ENCODE results near the gene UBASH3B. TPM values are rescaled to one million over a fixed set of nuclear protein-coding genes. Genes with fewer than 3 reads are reported as not detected.

The UBASH3B gene
- total and polyA plus RNA-seq, 2 donors (not counting 1 experiment from before 2014, with no cell fraction given) = 13.1 to 44.4 TPM

DNA sequence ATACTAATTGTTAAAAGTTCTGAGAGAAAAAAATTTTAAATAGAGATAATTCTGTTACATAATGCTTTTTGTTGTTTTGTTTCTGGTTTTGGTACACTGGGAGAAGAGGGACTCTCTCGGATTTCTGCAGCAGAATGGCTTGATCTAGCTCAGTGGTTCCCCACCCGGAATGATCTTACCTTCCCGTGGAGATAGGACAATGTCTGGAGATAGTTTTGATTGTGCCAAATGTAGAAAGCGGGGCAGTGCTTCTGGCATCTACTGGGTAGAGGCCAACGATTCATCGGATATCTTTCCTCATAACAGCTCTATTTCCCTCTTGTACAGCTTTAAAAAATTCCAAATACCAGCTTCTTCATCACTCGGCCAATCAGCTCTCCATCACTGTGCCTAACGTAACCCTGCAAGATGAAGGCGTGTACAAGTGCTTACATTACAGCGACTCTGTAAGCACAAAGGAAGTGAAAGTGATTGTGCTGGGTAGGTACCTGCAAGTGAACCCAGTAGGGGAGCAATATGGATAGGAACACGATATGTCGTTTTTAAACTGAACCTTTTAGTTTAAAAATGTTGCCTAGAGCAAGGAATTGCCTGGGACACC is 195.9 kb downstream of the UBASH3B start:
- no peaks in the 10 kb centered on the region for H3K27me3 ChIP-seq (ENCODE audit: control insufficient read depth, insufficient read depth, low read length)
- DNase-seq (ENCODE audit: low read depth in 2 of 2) = no peak
- no peaks in the 10 kb centered on the region for H3K36me3 ChIP-seq (ENCODE audit: control insufficient read depth, insufficient read depth, low read length)
- no peak overlapping the region for H3K9ac ChIP-seq (ENCODE audit: insufficient read depth, low read length)
- H3K4me1 ChIP-seq (ENCODE audit: control insufficient read depth, extremely low read depth, insufficient read depth, low read length) = peaks cover under 1% of the 10 kb centered on the region
- no peaks in the 10 kb centered on the region for H4K20me1 ChIP-seq (ENCODE audit: control insufficient read depth, extremely low read depth, insufficient read depth, low read length)
- TF ChIP-seq CTCF (conservative IDR thresholded peaks at IDR 0.05 in 1 of 2, IDR thresholded peaks at IDR 0.05 in 1 of 2; ENCODE audit: low read depth in 1 of 2, low read length in 2 of 2) (no peak), EZH2 (IDR thresholded peaks at IDR 0.05; ENCODE audit: low read length, missing control alignments) (no peak)
- H3K27ac ChIP-seq (ENCODE audit: insufficient read depth, low read length) = no peak overlapping the region
- no peak overlapping the region for H2AFZ ChIP-seq (ENCODE audit: low read length)
- H3K4me3 ChIP-seq (replicated peaks in 1 of 4; ENCODE audit: control extremely low read depth in 1 of 4, insufficient read depth in 1 of 4, low read depth in 3 of 4, low read length in 4 of 4) = no peak overlapping the region
- no peak overlapping the region for H3K4me2 ChIP-seq (ENCODE audit: extremely low read depth, insufficient read depth, low read length)
- no peaks in the 10 kb centered on the region for H3K79me2 ChIP-seq (ENCODE audit: control insufficient read depth, insufficient read depth, low read length)
- H3K9me3 ChIP-seq (ENCODE audit: control insufficient read depth, insufficient read depth, low read depth, low read length) = no peaks in the 10 kb centered on the region

- Histone ChIP-seq H3K27ac (ENCODE audit: insufficient read depth, low read length) (no peak overlapping the region), H4K20me1 (ENCODE audit: control insufficient read depth, extremely low read depth, insufficient read depth, low read length) (no peaks in the 10 kb centered on the region), H3K4me3 (replicated peaks in 1 of 4; ENCODE audit: control extremely low read depth in 1 of 4, insufficient read depth in 1 of 4, low read depth in 3 of 4, low read length in 4 of 4) (no peak overlapping the region), H3K9ac (ENCODE audit: insufficient read depth, low read length) (no peak overlapping the region), H3K36me3 (ENCODE audit: control insufficient read depth, insufficient read depth, low read length) (no peaks in the 10 kb centered on the region), H3K79me2 (ENCODE audit: control insufficient read depth, insufficient read depth, low read length) (no peaks in the 10 kb centered on the region), H3K4me1 (ENCODE audit: control insufficient read depth, extremely low read depth, insufficient read depth, low read length) (peaks cover 2% of the 10 kb centered on the region), H3K27me3 (ENCODE audit: control insufficient read depth, insufficient read depth, low read length) (no peaks in the 10 kb centered on the region), H3K4me2 (ENCODE audit: extremely low read depth, insufficient read depth, low read length) (no peak overlapping the region), H3K9me3 (ENCODE audit: control insufficient read depth, insufficient read depth, low read depth, low read length) (no peaks in the 10 kb centered on the region), H2AFZ (ENCODE audit: low read length) (no peak overlapping the region)
- peak; percentile 28 to 43 for DNase-seq (ENCODE audit: low read depth in 2 of 2)
- TF ChIP-seq EZH2 (IDR thresholded peaks at IDR 0.05; ENCODE audit: low read length, missing control alignments) (no peak), CTCF (conservative IDR thresholded peaks at IDR 0.05 in 1 of 2, IDR thresholded peaks at IDR 0.05 in 1 of 2; ENCODE audit: low read depth in 1 of 2, low read length in 2 of 2) (no peak)
These were observed 196.7 kb downstream of the UBASH3B start for GRCh38 chr11:122852074-122852795.

DNA sequence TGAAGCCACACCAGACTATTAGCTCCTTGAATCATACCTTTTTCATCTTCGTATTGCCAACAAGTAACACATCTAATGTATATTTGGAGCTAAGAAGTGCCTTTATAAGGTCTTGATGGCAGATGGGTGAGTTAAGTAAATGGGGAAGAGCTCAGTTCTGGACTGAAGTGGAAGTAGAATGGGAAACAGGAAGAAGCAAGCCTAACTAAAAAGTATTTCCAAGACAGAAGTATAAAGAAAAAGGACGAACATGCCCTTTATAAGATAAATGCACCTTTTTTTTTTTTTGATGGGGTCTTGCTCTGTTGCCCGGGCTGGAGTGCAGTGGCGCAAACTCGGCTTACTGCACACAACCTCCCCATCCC is 197.3 kb downstream of the UBASH3B start:
- Histone ChIP-seq H3K36me3 (ENCODE audit: control insufficient read depth, insufficient read depth, low read length) (no peaks in the 10 kb centered on the region), H3K27me3 (ENCODE audit: control insufficient read depth, insufficient read depth, low read length) (no peaks in the 10 kb centered on the region), H3K4me2 (ENCODE audit: extremely low read depth, insufficient read depth, low read length) (no peak overlapping the region), H3K4me1 (ENCODE audit: control insufficient read depth, extremely low read depth, insufficient read depth, low read length) (peaks cover 2% of the 10 kb centered on the region), H4K20me1 (ENCODE audit: control insufficient read depth, extremely low read depth, insufficient read depth, low read length) (no peaks in the 10 kb centered on the region), H3K9me3 (ENCODE audit: control insufficient read depth, insufficient read depth, low read depth, low read length) (no peaks in the 10 kb centered on the region), H3K4me3 (replicated peaks in 1 of 4; ENCODE audit: control extremely low read depth in 1 of 4, insufficient read depth in 1 of 4, low read depth in 3 of 4, low read length in 4 of 4) (no peak overlapping the region), H2AFZ (ENCODE audit: low read length) (no peak overlapping the region), H3K79me2 (ENCODE audit: control insufficient read depth, insufficient read depth, low read length) (no peaks in the 10 kb centered on the region), H3K9ac (ENCODE audit: insufficient read depth, low read length) (no peak overlapping the region), H3K27ac (ENCODE audit: insufficient read depth, low read length) (no peak overlapping the region)
- DNase-seq (ENCODE audit: low read depth in 2 of 2) = no peak
- TF ChIP-seq EZH2 (IDR thresholded peaks at IDR 0.05; ENCODE audit: low read length, missing control alignments) (no peak), CTCF (conservative IDR thresholded peaks at IDR 0.05 in 1 of 2, IDR thresholded peaks at IDR 0.05 in 1 of 2; ENCODE audit: low read depth in 1 of 2, low read length in 2 of 2) (no peak)

Data from fibroblast of lung (primary cell).